ENCODE data around the gene PTGER2.

- TF ChIP-seq CTCF (IDR thresholded peaks at IDR 0.05): no peak
- no peak for TF ChIP-seq POLR2A (IDR thresholded peaks at IDR 0.05)
- TF ChIP-seq POLR2AphosphoS5 (IDR thresholded peaks at IDR 0.05): no peak
Observed at GRCh38 chr14:52355016-52355431, 40.9 kb downstream of the PTGER2 start.
